Activated gamma-delta T cell treated with anti-CD3 and anti-CD28 coated beads, Interleukin-2, amount 50 U/mL, for 16 hours (primary cell): Measurements from ENCODE around the gene RHBDF2.

Experiments
- DNase-seq: peaks from one replicate; pipeline ENCODE4 v3.0.0-alpha.2; 2020; ENCODE audit warnings: low read depth

RHBDF2 gene

DNA sequence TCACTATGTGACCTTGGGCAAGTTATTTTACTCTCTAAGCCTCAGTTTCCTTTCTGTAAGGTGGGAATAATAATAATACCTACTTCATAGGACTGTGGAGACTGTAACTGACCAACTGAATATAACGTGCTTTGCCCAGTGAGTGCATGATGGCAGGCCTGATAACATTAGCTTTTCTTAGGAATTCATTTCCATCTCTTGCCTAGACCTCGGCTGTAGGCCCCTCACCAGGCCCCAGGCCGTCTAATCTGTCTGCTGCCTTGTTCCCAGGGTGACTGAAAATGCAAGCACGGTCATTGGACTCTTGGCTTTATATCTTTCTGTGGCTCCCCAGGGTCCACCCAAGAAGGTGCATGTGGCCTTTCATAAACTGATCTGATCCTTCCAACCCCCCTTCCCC, 41.5 kb downstream of the RHBDF2 start:
- no peak for DNase-seq

GRCh38 chr17:76458580-76459490, 42.4 kb downstream of the RHBDF2 start:
- no peak for DNase-seq

DNA sequence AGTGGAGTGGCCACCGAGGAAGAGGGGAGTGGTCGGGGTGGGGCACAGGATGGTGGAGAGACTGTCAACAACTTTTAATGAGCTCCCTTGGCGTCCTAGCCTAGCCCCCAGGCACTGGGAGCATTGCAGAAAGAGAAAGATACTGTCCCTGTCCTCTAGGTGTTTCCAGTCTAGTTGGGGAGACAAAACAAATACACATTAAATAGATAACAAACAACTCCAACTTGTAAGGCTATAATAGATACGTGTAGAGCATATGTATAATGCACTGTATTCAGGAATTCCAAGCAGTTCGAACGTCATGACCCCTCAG, 47.8 kb downstream of the RHBDF2 start:
- DNase-seq, result no peak

DNA sequence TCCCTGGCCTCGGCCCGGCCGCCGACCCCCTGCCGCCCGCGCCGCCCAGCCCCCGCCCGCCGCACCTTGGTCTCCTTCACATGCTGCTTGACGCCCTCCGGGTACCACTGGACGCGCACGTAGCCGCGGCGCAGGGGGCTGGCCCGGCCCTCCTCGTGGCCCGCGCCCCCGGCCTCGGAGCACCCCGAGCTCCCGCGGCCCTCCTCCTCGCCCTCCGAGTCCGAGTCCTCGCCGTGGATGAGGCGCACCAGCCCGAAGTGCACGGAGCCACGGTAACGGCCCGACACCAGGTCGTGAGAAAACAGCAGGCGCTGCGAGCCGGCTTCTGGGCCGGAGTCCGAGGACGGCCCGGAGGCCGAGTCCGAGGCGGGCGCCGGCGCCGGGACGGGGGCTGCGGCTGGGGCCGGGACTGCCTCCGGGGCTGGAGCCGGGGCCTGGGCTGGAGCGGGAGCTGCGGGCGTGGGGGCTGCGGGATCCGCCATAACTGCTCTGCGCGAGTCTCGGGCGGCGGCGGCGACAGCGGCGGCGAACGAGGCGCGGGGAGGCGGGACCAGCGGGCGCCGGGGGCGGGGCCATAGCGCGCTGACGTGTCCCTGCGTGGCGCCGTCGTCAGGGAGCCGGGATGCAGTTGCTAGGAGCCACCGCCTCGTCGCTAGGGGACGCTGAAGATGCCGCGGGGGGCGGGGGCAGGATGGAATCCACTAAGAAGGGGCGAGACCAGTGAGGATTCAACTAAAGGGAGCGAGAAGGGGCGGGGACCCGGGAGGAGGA, 48.4 kb downstream of the RHBDF2 start, which contains the start of gene UBE2O:
UBE2O (minus strand) TSS at position 493 of the 771 bp plus-strand sequence; CDS start at position 482, 11 bp downstream.
- DNase-seq, result peak; percentile 84

DNA sequence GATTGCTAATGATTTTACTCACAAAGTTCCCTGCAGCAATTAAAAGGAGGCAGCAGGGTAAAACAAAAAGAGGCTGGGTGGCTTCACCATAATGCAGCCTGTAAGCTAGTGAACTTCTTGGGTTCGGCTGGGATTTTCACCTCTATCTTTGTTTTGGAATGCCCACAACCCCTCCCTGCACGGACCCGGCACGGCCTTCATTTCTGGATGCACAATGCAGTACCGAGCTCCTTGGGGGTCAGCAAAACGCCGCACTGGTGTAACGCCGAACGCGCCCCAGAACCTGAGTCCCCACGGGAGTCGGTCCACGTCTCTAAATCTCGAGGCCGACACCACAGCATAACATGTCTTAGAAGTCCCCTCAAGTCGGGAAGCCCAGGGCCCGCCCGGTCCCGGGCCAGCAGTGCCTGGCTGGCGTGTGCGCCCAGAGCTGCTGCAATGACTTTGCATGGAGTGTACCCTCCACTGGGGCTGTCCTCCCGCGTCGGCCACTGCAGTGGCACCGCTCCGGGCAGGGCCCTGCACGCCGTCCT, 49.0 kb downstream of the RHBDF2 start:
- no peak for DNase-seq

DNA sequence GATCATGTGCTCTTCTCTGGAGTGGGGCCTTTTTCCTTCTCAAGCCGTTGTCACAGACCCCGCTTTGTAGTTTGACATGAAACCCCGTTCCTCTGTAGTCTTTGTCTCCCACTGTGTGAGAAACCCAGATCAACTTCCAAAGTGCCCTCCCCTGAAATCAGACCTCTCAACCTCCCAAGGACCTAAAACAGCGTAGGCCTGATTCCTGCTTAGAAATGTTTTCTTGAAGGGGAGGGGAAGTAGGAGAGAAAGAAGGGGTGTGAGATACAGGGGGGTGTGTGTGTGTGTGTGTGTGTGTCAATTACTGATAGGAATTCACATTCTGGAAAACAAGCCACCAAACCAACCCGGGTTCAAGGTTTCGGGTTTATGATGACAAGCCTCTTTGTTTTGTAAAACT, 49.7 kb downstream of the RHBDF2 start:
- DNase-seq, result no peak

DNA sequence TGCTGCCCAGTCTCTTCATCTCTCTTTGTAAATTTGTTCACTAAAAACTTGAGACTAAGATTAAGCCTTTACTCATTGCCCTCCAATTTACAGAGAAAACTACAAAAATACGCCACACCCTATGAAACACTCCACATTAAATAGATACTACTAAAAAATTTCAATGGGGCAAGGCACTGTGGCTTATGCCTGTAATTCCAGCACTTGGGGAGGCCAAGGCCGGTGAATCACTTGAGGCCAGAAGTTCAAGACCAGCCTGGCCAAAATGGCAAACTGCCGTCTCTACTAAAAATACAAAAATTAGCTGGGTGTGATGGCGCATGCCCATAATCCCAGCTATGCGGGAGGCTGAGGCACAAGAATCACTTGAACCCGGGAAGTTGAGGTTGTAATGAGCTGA, 52.1 kb downstream of the RHBDF2 start:
- no peak for DNase-seq

- DNase-seq, result no peak
Measured at GRCh38 chr17:76447931-76448652, 53.1 kb downstream of the RHBDF2 start.

DNA sequence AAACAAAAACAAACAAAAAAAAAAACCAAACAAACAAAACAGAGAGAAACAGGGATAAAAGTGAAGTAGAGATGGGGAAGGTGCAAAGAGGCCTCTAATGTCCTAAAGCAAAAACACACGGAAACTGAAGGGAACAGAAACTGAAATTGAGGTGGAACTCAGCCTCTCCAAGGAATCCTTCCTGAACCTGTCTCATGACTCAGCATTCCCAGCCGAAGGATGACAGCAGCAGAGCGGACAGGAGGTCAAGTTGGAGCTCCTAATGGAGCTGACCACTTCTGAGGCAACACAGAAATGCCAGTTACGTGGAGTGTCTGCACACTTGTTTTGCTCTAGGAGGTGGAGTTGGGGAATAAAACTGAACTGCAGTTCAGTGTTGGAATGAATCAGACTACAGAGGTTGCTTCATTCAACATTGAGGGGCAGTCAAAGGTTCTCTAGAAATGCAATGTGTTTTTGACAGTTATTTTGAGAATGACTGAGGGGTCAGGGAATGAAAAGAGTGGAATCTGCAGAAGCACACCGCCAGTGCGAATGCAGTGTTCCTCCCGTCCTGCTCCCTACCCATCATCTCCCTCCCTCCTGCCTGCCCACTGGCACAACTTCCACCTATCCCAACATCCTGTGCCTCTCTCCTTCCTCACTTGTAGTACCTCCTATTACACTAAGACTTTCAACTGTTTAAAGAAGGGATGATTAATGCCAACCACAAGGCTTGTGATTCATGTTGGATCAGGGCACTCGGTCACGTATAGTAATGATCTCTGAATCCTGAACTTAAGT, 54.6 kb downstream of the RHBDF2 start:
- DNase-seq, result no peak

- DNase-seq, result no peak
Measured at GRCh38 chr17:76445697-76446448, 55.4 kb downstream of the RHBDF2 start.

DNA sequence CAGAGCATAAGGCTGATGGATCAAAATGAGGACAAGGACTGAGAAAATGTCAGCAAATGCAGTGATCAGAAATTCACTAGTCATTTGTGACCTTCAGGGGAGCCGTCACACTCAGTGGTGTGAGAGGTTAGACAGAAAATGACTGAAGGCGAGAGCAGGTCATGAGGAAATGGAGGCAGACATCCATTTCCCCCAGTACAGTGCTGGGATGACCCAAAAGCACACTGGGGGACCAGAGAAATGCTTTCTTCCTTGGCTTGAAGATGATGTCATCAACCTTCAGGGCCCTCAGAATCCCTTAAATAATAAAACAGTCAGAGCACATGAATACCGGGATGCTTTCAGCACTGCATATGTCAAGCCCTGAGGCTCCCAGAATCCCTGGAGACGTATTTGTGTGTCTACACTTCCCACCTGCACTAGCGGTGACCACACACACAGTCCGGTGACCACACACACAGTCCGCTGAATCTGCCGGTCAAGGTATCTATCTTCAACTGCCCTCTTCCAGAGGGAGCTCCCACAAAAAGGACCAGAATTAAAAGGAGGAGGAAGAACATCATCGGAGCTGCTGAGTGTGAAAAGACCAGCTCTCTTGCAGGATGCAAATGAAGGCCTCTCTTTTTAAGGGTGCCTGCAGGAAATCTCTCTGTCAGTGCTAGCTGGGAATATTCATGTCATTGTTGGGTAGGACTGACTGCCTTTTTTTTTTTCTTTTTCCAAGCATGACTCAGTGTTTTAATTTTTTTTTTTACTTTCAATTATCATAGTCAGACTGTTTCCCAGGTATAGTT, 56.5 kb downstream of the RHBDF2 start:
- no peak for DNase-seq

GRCh38 chr17:76442341-76443338, 58.6 kb downstream of the RHBDF2 start:
- no peak for DNase-seq

DNA sequence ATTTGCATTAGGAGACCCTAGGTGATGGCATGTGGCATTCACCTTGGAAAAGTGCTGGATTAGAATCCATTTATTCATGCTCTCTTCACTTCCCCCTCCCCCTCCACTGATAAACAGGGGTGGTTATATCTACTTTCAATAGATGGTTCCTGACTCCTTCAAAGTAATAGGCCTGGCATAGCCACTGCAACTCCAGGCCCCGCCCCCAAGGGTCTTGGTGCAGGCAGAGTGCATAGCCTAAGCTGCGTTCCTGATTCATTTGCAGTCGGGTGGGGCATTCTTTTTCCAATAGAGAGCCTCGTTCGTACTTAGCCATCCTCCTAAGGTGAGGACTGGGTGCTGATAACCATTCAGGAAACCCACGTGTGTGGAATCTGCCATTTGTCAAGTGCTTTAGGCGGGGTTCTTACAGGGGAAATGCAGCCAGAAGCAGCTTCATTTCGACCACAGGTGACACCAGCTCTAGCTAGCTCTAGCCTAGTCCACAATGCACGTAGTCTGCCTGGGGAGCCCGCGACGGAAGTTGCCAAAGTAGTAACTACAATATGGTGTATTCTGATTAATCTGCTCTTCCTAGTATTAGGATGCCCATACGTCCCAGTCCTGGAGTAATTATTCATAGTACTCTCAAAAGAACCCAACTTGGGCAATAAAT, 59.4 kb downstream of the RHBDF2 start:
- DNase-seq, result no peak

DNA sequence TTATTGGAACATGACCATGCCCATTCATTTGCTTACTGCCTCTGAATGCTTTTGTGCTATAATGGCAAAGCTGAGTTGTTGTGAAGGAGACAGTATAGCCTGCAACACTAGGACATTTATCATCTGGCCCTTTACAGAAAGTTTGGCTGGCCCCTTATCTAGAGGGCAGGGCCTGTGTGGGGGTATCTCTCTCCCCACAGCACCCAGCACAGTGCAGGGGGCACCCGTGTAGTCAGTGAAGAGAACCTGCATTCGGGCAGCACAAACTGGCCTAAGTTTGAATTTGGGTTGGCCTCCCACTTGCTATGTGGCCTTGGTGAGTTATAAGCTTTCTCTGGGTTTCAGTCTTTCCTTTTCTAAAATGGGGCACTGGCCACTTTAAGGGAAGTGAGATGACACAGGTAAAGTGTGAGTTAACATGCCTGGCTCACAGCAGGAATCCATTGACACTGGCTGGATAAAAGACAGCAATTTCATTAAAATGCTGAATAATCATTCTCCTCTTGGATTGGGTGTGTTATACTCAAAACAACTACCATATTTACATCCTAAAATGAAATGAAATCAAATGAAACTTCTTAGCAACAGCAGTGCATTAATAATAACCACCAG, 60.4 kb downstream of the RHBDF2 start:
- DNase-seq, result no peak

DNA sequence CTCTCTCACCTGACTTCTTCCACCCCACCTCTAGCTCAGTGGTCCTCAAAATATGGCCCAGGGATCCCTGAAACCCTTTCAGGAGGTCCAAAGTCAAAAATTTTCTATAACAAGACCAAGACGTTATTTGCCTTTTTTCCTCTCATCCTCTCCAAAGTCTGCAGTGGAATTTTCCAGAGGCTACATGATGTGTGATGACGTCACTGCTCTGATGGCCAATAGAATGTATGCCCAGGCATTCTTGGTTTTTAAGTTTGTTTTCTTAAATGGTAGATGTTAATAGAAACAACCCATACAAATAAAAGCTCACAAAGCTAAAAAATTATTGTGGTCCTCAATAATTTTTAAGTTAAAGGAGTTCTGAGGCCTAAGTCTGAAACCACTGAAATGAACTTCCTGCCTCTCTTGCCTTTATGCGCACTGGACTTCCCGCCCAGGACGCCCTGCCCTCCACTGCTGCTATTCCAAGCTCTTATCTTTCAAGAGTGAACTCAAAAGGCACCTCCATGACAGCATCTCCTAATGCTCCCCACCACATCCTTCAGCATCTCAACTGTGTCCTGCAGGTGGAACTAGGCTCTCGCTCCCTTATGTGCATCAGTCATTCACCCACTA, 61.8 kb downstream of the RHBDF2 start:
- no peak for DNase-seq

DNA sequence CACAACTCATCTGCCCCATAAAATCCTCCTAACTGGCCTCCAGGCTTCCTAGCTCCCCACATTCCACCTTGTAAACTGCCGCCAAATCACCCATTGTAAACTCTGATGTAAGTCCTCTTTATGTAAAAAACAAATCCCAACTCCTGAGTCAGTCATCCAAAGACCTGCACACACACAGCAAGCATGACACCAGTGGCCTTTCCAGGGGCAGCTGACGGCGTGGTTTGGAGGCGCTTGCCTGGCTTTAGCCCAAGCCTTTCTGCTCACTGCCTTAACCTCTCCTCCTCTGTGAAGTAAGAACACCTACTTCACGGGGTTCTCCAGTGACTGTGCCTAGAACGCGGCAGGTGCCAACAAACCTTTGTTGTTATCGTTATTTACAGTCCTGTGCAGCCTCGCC, 62.3 kb downstream of the RHBDF2 start:
- DNase-seq, result no peak
